Activated CD8-positive, alpha-beta memory T cell treated with anti-CD3 and anti-CD28 coated beads for 48 hours (primary cell): ENCODE data around the gene PPFIBP1.
"Not testable (repeated sequence)": the region's sequence is repeated elsewhere in the genome, so short reads cannot be mapped to it uniquely, and the experiment has no call there.

Experiments
- DNase-seq, 3 experiments: peaks; one replicate each; pipeline ENCODE4 v3.0.0-alpha.2; 2020; ENCODE audit warnings: low read depth in 2 of 3, low spot score in 2 of 3

The PPFIBP1 gene

DNA sequence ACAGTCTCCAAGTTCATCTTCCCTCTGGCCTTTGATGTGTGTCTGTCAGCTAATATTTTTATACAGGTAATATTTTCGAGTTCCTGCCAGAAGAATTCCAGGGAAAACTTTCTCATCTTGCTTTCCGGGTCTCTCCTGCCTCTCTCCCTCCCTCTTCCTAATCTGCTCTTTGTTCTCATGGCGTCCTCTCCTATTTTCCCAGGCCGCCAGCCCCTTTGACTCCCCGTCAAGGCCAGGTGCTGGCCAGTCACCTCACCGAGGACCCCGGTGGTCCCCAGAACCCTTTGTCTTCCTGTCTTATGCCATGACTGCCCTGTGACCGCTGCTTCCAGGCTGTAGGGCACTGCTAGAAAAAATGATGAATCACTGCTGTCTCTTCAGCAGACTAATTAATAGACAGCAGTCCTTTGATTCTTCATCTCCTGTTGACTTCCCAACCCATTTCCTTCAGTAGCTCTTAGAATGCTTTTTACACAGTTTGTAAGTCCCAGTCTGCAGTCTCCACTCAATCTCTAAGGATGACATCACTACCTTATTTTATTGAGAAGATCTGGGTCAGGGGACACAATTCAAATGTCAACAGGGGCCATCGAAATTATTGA, 40.7 kb downstream of the PPFIBP1 start:
- DNase-seq = no peak

DNA sequence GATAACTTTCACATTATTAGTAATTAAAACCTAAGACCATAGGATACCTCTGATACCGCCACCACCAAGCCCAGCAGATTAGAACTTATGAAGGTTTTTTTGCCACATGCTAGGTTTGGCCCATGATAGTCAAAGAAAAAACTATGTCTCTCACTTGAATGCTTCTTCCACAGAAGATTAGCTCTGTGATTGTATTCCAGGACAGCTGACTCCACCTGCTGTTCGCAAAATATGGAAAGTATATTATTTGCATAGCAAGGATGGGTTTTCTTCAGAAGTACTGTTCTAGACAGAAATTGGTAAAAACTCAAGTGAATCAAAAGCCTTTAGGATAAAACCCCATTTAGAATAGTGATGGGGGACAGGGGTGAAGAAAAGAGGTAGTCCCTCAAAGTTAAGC, 42.2 kb downstream of the PPFIBP1 start:
- no peak for DNase-seq

DNA sequence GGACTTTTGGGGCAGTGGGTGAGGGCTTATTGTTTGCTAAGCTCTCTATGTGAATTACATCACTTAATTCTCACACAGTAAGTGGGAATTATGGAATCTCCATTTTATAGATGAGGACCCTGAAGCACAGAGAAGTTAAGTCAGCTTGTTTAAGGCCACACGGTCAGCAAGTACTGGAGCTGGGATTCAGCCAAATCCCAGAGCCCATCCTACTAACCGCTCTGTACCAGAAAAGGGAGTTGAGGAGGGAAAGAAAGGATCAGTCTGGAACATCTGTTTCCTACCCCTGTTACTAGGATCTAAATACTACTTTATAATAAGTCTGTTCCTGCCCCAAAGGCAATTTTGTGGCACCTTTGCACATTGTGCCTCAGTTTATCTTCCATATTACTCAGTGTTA, 42.6 kb downstream of the PPFIBP1 start:
- DNase-seq = no peak

DNA sequence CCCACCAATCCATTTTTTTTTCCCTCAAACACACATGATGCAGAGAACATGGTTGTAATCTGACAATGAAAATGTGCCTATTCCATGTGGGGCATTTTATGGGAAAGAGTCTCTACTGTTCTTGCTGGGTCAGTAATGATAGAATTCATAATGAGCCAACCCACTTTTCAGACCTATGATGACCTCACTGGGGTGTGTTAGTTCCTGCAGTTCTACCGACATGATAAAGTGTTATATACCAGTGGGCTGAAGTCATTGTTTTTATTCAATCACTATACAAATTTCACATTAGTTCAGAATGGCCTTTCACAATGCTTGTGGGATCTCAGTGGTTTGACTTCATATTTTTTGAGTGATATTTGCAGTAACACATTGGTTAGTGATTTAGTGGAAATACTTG, 47.5 kb downstream of the PPFIBP1 start:
- no peak for DNase-seq

DNA sequence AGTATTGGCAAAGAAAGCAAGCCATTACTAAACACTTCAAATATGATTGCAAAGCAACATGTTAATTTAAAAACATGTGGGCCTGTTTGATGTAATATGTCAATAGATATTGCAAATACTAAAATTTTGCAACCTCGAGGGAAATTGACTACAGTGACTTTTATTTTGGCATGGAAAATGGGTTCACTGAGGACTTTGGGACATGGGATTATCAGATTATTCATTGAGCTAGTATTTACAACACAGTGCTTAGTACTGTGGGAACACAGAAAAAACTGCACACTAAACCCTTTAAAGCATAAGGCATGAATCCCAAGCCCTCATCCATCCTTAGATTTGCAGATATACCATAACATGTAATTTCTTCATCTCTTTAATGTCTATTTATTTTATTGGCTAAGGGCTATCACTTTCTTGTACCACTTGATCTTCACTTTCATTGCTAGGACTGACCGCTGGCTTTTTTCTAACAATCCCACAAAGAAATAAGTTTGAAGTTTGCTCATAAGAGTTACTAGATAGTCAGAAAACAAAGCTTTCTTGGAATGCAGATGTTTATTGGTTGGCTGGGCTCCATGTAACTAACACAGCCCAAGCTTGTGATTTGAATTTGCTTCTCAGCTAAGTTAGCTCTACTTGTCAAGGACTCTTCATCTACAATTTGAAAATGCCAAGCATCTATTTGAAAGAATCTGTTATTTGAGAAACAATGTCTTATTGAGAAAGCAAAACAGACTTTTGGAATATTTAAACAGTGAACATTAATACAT, 48.7 kb downstream of the PPFIBP1 start:
- DNase-seq = no peak

DNA sequence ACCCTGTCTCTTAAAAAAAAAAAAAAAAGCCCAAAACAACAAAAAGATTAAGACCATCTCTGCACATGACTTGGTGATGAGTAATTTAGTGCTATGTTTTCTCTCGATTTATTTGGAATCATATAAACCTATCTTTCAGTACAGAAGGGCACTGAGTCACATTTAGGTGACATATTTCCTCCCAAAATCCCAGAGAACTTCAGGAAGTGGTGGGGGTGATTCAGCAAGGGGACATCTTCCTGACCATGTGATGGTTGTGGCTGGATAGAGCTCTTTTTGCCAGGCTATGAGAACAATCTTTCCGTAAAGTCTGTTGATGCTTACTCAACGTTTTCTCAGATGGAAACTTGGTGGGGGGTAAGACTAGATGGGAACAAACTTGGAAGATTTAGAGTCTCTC, 50.0 kb downstream of the PPFIBP1 start:
- DNase-seq = no peak

DNA sequence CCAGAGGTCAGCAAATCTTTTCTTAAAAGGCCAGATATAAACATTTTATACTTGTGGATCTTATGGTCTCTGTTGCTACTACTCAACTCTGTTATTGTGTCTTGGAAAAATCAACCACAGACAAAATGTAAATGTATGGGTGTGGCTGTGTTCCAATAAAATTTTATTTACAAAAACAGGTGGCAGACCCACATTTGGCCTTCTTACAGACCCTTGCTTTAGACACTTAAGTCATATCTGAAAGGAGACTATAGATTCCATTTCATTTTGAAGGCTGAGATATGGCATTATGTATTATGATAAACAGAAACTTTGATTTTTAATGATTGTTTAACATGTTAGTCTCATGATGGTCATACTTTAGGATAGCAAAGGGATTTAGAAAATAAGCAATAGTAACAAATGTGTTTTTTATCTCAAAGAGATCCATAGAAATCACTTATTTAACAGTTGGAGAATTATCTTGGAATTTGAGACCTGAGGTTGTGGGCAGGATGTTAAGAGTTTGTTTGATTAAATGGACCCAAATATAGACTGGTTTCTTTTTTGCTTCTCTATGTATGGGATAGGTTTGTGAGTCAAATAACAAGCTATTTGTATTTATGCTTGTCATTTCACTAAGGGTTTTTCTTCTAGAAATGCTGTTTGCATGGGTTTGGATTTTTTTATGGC, 51.2 kb downstream of the PPFIBP1 start:
- DNase-seq = no peak

DNA sequence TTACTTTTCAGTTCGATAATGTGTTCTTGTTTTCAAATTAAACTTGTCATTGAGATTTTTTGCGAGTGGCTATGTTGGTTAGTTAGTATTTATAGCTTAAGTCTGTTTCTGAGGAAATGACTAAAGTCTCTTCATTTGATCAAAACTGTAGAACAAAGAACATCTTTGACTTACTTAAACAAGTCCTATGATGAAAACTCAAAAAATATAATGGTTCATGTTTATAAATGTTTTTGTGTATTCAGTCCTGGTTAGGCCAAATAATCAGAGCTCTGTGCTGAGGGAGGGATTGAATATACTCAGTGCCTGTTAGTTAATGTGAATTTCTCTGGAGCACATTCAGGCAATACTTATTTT, 51.7 kb downstream of the PPFIBP1 start:
- DNase-seq = no peak

DNA sequence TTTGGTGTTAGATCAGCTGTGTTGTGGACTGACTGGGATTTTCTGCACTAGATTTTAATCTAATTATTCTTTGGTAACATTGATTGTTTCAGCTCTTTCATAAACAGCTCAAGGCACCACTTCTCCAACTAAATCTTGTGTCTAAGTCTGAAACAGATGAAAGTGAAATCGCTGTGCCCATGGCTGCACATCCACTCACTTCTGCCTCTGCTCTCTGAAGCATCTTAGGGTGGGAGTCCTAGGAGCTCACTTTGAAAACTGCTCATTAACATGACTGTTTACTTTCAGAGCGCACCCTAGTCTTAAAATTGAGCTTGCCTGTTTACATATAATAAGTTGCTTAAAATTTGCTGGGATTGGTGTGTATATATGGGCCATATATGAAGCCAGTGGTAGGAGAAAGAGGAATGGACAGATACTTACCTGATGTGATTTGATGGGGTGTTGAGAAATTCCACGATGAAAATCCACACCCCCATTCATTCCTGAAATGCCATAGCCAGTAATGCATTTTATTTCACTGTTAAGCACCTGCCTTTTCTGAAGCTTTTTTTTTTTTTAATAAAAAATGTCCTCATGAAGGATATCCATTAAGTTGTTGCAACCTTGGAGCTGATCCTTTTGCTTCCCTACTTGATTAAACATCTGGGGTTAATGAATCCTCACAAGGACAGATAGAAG, 52.8 kb downstream of the PPFIBP1 start:
- no peak for DNase-seq

DNA sequence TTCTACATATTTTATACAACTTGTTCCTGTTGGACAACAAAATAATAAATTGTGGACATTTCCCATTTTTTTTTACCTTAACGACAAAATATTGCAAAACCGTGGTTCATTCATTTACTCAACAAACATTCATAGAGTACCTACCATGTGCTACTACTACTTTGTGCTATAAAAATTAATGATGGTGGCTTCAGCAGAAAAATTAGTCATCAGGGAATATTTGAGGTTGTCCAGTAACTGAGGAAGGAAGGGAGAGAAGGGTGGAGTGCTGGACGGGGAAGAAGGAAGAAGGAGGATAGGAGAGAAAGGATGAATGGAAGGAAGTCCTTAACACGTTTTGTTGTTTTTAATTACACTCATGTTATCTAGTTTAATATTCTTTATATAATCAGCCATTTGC, 53.7 kb downstream of the PPFIBP1 start:
- DNase-seq = no peak

DNA sequence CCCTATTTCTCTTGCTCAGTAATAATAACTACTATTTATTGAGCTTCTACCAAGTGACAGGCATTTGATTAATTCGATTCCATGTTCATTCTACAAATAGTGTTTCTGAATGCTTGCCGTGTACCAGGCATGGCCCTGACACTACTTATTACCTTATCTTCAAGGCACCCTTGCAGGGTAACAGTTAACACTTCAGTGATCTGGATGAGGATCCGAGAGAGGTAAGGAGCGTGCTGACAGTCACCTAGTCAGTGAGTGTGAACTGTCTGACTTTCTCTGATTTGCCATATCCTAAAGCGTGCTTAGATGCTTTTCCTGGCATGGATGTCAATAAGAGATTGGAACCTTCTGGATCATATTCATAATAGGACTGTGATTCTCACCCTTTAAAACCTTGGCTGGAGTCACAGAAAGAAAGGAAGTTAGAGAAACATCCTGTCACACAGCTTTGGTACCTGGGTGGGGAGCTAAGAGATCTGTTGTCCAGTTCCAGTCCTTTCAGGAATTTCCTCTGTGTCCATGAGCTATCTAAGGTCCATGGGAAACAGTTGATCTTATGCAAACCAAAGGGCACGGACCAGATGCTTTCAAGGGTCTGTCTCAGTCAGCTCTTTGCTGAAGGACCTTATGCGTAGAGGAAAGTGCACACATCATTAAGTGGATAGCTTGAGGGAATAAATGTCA, 54.8 kb downstream of the PPFIBP1 start:
- DNase-seq = no peak

DNA sequence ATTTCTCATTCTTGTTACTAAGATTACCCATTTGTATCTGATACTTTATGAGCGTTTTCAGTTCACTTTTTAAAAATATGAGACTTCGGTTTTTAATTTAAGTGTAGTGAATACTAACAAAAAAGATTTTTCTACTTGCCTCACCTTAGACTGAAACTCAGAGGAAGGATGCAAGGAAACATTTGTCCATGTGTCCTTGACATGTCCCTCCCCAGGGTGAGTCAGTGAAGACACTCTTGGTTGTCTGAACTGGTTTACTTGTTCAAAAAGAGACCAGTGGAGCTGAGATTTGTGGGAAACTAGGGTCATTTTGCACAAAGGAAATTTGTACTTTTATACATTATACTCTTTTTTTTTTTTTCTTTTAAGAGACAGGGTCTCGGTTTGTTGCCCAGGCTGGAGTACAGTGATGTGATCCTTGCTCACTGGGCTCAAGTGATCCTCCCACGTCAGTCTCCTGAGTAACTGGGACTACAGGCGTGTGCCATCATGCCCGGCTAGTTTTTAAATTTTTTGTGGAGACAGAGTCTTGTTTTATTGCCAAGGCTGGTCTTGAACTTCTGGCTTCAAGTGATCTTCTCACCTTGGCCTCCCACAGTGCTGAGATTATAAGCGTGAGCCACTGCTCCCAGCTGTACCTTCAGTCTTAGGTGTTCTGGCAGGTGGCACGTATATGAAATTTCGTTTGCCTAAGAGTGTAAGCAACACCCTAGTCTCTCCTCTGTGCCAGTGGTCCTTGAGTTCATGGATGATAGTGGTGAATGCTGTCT, 56.7 kb downstream of the PPFIBP1 start:
- no peak for DNase-seq

DNA sequence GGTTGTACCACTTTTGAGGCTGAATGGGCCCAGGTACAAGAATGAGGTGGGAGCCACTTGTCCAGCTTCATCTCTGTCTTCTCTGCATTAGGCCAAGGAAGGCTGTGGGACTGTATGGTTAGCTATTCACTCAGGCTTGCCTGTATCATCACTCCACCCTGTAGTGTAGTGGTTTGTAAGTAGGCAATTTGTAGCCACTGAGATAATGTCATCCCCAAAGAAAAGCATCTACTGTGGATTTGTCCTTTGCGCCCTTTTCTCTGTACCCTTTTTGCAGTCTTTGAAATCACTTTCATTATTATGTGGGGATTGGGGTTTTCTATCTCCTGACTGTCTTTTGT, 57.3 kb downstream of the PPFIBP1 start:
- not testable (repeated sequence) for DNase-seq

DNA sequence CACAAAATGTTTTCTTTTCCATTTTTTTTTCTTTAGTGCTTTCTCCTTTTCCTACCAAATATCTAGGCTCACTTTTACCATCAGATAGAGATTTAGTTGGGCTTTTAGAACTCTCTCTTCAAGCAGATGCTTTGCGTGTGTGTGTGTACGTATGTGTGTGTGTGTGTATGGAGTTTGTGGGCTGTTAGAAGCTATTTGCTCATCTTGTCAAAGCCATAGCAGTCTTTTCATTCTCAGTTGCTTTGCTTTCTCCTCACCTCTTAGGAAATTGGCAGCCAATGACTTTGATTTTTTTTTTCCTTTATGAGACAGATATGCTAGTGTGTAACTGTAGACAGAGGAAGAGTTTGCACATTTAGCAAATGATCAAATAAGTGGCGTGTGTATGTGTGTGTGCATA, 57.8 kb downstream of the PPFIBP1 start:
- not testable (repeated sequence) for DNase-seq

DNA sequence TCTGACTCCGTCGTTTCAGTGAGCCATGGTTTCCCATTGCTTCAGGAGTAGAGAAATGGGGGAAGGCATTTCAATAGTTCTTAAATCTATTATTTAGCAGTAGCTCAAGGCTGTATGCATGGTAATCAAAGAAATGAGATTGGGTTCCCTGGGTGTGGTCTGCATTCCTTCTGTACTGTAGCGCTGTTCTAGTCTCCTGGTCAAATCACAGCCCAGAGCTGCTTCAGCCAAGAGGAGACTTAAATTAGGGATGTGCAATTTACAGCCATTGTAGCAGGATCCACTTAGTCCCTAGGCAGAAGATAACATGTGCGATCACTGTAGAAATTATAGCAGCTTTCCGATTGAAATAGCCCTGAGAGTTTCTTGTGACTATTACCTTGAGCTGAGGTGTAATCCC, 58.4 kb downstream of the PPFIBP1 start:
- DNase-seq = not testable (repeated sequence)

DNA sequence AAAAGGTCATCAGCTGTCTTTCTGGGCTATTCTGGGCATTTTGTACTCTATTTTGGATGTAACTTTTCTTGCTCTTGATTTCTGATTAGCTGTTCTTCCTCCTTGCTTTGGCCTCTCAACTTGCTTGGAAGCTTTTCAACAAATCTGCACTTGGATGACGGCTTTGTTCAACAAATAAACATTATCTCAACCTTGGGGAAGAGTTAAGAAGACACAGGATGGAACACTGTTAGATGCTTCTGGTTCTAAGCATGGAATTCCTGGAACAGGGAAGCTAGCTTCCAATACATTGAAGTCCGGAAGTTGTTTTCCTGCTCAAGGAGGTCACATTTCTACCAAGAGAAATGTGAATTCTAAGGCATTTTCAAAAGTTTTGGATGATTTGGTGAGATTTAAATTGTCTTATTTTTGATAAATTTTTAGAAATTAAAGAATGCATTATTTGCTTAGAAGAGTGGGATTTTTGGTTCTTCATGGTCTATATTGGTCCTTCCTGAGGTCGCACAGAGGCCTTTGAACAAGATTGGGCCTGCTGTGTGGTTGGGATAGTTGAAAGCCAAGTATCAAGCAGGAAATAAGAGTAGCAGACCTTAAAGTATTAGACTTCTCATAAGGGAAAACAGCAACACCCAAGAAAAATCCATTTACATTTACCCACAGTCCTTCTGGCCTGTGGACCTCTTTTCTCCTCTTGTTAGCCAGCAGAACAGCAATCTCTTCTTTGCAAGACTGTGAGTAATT, 59.2 kb downstream of the PPFIBP1 start:
- no peak for DNase-seq

DNA sequence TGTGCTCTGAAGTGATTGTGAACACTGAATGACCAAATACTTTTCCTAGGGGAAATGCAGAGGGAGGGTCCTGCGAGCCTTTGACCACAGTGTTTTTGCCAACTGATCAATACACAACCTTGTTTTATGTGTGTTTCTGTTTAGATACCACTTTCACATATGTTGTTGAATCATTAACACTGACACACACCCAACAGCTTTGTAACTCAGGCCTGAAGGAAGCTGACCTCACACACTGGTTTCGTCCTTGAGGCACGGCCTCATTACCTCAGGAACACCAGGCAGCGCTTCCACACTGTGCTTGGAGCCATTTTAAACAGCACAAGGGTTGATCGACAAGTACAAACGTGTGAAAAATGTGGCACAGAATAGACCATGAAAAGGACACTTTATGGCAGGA, 60.0 kb downstream of the PPFIBP1 start:
- no peak for DNase-seq

DNA sequence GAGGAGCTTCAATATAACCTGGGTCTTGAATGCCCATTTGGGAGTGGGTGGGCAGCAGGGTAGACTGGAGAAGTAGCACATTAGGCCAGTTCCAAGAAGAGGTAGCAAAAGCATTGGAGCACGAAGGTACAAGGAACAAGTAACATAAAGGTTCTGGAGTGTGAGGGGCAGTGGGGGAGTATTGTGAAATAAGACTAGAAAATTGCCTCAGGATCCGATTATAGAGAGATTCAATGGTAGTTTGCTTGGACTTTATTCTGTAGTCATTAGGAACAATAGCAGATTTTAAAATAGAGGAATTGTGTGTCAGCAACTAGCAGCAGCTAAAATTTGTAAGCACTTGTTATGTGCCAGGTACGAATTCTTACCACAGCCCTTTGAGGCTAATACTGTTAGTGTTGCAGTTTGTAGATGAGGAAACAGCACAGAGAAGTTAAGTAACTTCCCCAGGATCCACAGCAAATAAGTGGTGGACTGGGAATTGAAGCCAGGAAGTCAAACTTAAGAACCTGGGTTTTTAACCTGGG, 61.8 kb downstream of the PPFIBP1 start:
- no peak for DNase-seq

DNA sequence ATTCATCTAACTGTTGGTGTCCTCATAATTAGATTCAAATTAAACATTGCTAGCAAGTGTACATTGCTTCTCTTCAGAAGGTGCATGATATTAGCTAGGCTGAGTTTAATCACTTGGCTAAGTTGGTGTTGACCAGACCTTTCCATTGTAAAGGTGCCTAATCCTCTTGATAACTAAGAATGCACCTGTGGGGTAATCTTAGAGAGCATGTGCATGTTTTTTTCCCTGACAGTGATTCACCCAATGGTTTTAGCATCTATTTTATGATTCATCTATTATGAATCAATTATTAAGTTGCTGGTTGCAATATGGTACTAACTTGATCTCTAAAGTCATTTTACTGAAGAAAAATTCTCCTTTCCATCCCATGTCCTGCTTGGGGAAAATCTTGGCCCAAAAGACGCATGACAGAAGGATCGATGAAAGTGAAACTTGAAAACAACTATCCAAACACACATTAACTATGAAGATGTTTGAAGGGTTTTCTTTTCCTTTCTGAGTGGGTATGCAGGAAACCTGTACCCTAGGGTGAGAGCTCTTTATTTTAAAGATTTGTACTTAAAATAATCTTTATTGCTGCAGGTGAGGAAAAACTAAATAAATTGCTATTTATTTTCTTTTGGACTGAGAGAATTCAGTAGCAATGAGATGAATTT, 64.2 kb downstream of the PPFIBP1 start:
- not testable (repeated sequence) for DNase-seq
